Caki2 (cell line): ENCODE data around the gene CRTAP. TPM values are rescaled to one million over a fixed set of nuclear protein-coding genes. Genes with fewer than 3 reads are reported as not detected.
"Not testable (repeated sequence)": the region's sequence is repeated elsewhere in the genome, so short reads cannot be mapped to it uniquely, and the experiment has no call there.

Source experiments
- DNase-seq: peaks from one replicate; pipeline ENCODE4 v3.0.0-alpha.2; 2015; ENCODE audit warnings: low read depth
- in situ Hi-C: cut with HindIII; loops from 2 replicates; pipeline ENCODE4 v1.10.0; 2016; ENCODE audit warnings: low sequenced_read_pairs, low pct_unique_long_range_greater_than_20kb, mixed read lengths
- total RNA-seq: library from RNA; depleted of rRNA; stranded (reverse); fragments of >200 nt; shearing (Covaris generic); gene quantifications from 2 replicates; pipeline ENCODE4 v1.2.3, GENCODE V29; 2014; ENCODE audit warnings: low replicate concordance

CRTAP gene
- total RNA-seq, 1 experiment from 2014 or later = 275 TPM

DNA sequence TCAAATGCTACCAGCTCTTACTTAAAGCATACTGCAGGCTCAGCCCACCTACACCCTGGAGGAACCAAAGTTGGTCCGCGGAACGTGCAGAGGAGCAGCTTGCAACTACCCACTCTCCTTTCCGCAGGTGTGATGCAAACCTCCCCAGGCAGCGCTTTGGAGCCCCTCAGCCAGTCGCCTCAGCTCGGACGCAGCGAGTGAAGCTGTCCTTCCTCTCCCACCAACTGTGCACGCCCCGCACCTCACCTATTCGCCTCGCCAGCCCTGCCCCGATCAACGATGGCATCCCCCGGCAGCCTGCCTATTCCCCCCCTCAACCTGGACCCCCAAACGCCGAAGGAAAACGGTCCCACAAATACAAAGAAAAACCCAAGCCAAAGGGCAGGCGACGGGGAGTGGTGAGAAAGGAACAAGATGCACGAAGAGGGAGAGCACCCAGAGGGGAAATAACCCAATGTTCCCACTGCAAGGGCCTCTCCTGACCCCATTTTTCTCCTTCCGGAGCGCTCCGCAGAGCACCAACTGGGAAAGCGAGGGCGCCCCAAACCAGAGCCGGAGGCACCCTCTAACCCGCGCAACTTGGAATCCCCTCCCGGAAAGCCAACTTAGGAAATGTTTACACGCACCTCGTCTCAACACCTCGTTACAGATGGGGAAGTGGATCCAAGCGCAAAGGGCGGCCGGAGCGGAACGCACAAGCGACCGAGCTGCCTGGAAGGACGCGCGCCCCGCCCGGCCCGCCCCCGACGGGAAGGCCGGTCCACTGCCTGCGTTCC lies 17.5 kb upstream of the CRTAP start:
- DNase-seq = peak; percentile 23
- in situ Hi-C loops = no loop called here

DNA sequence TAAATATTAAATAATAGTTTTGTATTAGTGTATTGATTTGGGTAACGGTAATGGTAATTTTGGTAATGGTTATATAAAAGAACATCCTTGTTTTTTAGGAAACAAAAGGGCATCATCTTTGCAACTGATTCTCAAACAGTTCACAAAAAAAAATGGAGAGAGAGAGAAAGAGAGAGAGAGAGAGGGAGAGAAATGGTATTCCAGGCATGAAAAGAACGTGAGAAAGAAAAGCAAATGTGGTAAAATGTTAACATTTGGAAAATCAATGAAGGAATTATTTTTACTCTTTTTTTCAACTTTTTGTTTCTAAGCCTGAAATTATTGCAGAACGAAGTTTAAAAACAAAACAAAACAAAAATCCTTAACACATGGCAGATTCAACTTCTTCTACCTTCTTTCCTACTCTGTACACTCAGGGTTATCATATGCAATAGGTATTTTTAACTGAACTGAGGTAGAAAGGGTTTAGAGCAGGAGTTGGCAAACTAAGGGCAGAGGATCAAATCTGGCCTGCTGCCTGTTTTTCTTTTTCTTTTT lies 14.6 kb upstream of the CRTAP start:
- in situ Hi-C loops = no loop called here
- no peak for DNase-seq

DNA sequence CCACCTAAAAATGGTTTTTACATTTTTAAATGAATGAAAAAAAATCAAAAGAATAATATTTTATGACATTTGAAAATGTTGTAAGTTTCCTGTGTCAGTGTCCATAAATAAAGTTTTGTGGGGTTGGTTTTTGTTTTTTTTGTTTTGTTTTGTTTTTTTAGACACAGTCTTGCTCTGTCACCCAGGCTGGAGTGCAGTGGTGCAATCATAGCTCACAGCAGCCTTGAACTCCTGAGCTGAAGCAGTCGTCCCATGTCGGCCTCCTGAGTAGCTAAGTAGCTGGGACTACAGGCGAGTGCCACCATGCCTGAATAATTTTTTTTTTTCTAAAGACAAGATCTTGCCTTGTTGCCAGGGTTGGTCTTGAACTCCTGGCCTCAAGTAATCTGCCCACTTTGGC lies 14.1 kb upstream of the CRTAP start:
- in situ Hi-C loops = no loop called here
- no peak for DNase-seq

DNA sequence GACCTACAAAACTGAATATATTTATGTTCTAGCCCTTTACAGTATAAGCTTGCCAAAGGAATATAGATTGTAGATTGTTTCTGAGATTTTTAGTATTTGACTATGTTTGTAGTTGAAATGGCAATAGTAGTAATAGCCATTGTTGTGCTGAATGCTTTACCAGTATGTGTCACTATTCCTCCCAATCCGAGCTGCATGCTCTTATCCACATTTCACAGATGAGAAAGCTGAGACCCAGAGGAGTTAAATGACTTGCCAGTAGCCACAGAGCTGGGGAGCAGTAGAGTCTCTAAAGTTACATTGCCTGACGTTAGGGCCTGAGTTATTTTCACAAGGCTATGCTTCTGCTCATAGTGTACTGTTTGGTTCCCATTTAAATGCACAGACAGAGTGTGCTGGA lies 13.6 kb upstream of the CRTAP start:
- no peak for DNase-seq
- in situ Hi-C loops = no loop called here

DNA sequence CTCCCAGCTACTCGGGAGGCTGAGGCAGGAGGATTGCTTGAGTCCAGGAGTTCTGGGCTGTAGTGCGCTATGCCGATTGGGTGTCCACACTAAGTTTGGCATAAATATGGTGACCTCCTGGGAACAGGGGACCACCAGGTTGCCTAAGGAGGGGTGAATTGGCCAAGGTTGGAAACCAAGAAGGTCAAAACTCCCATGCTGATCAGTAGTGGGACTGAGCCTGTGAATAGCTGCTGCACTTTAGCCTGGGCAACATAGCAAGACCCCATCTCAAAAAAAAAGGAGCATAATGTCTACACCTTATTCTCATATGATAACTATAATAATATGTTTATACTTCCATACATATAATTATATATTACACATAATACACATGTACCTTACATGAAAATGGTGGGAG lies 10.8 kb upstream of the CRTAP start:
- in situ Hi-C loops = no loop called here
- DNase-seq = no peak

DNA sequence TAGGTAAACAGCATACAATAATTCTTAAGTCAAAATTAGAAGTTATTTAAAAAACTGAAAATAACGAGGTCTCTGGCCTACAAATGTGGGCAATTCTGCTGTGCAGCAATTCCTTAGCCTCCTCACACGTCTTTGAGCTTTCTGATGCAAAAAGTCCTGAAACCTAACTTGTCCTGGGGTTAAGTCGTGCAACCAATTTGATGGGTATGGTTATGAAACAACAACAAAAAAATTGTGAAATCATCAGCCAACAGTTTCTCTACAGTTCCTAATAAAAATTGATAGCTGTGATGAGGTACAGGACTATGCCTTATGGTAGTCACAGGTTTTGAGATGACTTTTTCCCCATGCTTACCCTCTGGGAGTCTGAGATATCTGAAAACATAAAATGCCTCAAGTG lies 10.3 kb upstream of the CRTAP start:
- no peak for DNase-seq
- in situ Hi-C loops = no loop called here

DNA sequence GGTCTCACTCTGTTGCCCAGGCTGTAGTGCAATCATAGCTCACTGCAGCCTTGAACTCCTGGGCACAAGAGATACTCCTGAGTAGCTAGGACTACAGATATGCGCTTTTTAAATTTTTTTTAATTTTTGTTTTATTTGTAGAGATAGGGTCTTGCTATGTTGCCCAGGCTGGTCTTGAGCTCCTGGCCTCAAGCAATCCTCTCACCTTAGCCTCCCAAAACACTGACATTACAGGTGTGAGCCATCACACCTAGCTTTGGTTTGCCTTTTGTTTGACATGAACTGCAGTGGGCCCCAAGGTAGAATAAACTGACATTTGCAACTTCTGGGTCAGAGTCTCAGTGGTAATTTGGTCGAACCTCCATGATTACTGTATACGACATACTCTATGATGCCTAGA lies 9.0 kb upstream of the CRTAP start:
- no peak for DNase-seq
- in situ Hi-C loops = no loop called here

DNA sequence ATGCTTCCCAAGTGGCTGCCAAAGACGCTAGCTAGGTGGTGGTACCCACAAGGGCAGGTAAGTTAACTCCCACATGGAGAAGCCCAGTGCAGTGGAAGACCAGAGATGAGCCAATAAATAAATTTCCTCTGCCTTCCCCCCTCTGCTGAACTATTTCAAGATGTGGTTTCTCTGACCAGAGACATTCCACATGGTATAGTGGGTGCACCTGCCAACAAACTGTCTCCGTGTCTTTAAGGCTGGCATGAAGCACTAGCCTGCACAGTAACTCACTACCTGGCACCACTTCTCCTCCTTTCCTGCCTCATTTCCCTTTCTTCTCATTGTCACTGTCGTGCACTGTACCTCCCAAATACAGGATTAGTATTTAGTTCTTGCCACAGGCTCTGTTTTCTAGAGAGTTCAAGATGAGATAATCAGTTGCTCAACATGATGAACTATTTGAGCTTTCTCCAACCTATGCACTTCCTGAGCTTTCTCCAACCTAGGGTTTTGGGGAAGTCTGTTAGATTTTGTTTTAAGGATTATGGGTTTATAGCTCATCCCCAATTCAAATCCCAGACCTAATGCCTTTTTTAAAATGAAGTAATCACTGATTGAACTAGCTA lies 8.4 kb upstream of the CRTAP start:
- in situ Hi-C loops = no loop called here
- no peak for DNase-seq

DNA sequence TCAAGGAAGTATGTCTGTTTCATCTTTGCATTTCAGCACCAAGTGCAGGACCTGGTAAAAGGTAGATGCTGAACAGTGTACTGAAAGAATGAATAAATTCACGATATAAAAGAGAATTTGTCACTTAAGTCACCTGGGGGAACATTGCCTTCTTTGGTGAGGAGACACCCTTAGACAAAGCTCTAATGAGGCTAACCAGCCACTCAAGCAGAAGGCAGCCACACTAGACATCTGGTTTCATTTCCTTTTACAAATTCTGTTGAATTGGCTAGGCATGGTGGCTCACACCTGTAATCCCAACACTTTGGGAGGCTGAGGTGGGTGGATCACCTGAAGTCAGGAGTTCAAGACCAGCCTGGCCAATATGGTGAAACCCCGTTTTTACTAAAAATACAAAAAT lies 7.0 kb upstream of the CRTAP start:
- in situ Hi-C loops, DNase-seq: not testable (repeated sequence)

DNA sequence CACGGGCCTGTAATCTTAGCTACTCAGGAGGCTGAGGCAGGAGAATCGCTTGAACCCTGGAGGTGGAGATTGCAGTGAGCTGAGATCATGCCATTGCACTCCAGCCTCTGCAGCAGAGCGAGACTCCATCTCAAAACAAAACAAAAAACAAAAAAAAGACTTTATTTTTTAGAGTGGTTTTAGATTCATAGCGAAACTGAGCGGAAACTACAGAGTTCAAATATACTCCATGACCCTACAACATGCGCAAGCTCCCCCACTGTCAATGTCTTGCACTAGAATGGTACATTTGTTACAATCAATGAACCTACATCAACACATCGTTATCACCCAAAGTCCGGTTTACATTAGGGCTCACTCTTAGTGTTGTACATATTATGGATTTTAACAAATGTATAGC lies 2.2 kb upstream of the CRTAP start:
- no peak for DNase-seq
- in situ Hi-C loops = no loop called here

DNA sequence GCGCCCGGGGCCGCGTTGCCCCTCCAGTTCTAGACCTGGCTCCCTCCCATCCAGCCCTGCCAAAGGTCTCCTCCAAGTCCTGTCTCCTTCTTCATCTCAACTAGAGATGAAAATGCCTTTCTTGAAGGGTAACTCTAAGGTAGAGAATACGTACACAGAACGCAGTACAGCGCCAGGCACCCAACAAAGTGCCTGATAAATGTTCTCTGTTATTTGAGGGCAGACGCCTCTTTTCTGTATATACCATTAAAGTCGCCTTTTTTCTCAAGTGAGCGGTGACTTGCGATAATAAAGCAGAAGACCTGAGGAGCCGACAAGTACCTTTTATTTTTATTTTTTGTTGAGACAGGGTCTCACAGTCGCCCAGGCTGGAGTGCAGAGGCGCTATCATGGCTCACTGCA lies 809 bp downstream of the CRTAP start:
- DNase-seq = no peak
- in situ Hi-C loops = no loop called here

DNA sequence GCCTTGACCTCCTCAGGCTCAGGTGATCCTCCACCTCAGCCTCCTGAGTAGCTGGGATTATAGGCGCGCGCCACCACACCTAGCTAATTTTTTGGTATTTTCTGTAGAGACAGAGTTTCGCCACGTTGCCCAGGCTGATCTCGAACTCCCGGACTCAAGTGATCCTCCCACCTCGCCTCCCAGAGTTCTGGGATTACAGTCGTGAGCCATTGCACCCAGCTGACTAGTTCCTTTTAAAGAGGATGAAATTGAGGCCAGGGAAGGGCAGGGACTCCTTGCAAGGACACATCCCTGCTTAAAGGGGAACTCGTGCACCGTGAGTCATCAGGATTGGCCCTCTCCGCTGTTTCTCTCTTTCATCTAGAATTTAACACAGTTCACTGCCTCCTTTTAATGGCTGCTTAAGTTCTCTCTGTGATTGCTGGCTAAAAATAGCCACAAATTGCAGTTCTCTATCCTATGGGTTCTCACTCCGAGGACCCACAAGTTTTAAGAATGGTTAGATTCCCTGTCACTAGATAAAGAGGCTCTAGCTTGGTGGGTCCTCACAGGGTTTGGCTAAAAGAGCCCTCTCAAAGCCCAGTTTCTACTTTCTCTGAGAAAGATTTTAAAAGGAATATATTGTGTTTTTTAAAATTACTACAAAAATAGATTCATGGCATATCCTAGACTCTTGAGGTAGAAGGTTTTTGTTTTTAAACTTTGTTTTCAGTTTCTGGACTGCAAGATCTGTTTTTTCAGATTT lies 1.4 kb downstream of the CRTAP start:
- in situ Hi-C loops = no loop called here
- peak; percentile 81 for DNase-seq

DNA sequence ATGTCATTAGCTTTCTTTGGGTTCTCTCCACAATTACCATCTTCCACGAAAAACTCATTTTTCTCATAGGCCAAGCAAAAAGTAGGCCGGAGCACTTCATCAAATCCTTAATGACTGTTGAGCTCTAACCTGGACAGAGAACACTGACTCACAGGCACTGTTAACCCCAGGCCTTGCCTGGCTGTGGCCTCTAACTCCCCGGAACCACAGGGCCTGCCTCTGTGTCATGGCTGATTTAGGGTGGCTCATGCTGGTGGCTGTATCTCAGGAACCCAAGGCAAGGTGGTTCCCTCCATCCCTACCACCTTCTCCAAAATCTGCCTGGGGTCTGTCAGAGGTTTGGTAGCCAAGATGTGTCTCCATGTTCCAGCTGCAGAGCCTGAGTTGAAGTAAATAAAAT lies 3.6 kb downstream of the CRTAP start:
- no peak for DNase-seq
- in situ Hi-C loops = no loop called here

DNA sequence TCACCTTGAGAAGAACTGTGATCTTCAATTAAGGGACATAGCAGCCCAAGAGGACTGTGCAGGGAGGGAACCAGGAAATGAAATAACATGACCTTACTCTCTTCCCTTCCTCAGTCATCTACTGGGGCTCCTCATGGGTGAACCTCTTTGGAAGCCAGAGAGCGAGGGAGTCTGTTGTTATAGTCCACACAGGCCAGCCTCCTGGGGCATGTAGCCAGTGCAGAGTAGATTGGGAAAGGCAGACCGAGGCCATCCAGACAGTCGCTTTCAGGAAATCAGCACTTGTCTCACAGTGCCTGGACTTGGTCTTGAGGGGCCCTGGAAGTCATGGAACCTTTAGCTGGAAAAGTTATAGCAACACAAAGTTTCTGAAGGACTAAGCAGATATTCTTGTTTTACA lies 6.1 kb downstream of the CRTAP start:
- DNase-seq = no peak
- in situ Hi-C loops = no loop called here

DNA sequence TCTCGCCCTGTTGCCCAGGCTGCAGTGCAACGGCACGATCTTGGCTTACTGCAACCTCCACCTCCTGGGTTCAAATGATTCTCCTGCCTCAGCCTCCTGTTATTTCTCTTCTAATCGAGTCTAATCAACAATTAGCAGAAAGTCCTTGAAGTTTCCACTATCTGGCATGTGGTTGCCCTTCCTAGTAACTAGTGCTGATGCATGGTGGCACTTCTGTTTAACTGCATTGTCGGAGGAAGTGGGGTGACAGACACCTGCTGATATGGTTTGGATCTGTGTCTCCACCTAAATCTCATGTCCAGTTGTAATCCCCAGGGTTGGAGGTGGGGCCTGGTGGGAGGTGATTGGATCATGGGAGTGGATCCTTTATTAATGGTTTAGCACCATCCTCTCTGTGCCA lies 9.2 kb downstream of the CRTAP start:
- in situ Hi-C loops = no loop called here
- no peak for DNase-seq

DNA sequence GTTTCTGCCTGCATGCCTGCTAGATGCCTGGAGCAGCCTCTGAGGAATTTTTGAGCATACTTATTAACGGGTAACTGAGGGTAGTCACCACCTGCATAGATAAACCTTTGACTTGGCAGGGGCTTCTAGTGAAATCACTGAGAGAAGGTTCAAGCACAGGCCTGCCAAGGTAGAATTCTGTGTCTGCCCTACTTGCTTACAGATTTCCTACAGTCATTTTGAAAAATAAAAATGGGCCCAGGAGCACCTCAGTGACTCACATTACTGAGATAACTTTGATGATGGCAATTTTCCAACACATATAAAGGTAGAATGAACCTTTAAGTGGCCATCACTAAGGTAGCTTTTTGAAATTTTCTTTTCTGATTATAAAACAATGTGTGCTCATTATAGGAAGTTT lies 10.8 kb downstream of the CRTAP start:
- in situ Hi-C loops = no loop called here

DNA sequence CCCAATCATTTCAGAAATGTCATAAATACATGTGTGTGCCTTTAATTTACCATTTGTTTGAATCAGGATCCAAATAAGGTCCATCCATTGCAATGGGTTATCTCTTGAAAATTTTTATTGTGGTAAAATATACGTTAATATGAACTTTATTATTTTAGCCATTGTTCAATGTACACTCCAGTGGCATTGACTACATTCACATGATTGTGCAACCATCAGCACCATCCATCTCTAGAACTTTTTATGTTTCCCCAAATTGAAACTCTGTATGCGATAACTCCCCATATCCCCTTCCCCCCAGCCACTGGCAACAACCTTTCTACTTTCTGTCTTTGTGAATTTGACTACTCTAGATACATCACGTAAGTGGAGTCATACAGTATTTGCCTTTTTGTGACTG lies 12.0 kb downstream of the CRTAP start:
- DNase-seq = no peak
- in situ Hi-C loops = no loop called here

More for the DNA sequence above, 10.8 kb downstream of the CRTAP start:
- DNase-seq = no peak

DNA sequence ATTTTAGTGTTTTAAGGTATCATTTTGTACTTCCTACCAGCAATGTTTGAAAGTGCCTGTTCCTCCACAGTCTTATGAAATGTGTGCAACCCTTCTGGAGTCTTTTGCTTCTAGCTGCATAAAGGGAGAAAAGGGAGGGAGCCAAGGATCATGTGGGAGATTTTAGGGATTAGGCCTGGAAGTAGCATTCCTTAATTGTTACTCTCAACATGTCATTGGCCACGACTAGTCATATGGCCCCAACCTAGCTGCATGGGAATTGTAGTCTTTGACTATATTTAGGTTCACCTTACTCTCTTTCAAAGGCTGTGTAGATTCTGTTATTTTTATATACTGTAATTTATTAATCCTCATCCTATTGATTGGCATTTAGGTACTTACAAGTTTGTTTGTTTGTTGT lies 14.9 kb downstream of the CRTAP start:
- in situ Hi-C loops = no loop called here
- no peak for DNase-seq

DNA sequence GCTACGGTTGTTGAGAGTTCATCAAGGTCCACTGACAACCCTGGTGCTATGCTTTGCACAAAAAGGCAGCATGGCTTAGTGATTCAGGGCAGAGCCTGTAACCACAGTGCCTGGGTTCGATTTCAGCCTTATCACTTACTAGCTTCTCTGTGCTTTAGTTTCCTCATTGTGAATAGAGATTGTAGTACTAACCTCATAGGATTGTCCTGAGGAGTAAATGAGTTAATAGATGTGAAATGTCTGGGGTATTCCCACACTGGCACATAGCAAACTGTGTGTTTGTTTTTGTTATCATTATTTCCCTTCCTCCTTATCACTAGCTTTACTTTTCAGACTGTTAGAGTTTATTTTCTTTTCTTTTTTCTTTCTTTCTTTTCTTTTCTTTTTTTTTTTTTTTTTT lies 16.3 kb downstream of the CRTAP start:
- no peak for DNase-seq
- in situ Hi-C loops = no loop called here
